Right lobe of liver (tissue), 4 donors: ENCODE results near the gene PPP1R10.

Experiments used
- CTCF ChIP-seq, 4 donors: fragments of 200-600 bp in 3 of 4; fragments of 450-650 bp in 1 of 4; IDR thresholded peaks; one replicate each; pipeline versions ENCODE4 v1.5.1 to v1.8.0; 2016 to 2022; ENCODE audit warnings: antibody characterized with exemption in 4 of 4, mild to moderate bottlenecking in 2 of 4
- POLR2A ChIP-seq: fragments of 450-650 bp; IDR thresholded peaks from one replicate; pipeline ENCODE4 v1.6.1; 2017; ENCODE audit warnings: antibody characterized with exemption, mild to moderate bottlenecking
- donor health status: DM: no; HTN: no; CAD: no.
- donor health status: DM: no; HTN: no; CAD: no.
- donor health status: DM: no; HTN: yes; CAD: no.

- no peak for TF ChIP-seq CTCF (IDR thresholded peaks at IDR 0.05)
- TF ChIP-seq POLR2A: no peak
Measured at GRCh38 chr6:30619561-30619960, 2.5 kb upstream of the PPP1R10 start.
